SK-N-SH (cell line): ENCODE data around the gene VAMP3.

Source experiments
- CTCF ChIP-seq: fragments of 200-600 bp; sonication (generic); IDR thresholded peaks from 2 replicates; pipeline ENCODE4 v1.6.1; 2017; ENCODE audit warnings: antibody characterized with exemption, mild to moderate bottlenecking, moderate library complexity
- EP300 ChIP-seq, 2 experiments: IDR thresholded peaks; 2 replicates each; pipeline versions ENCODE4 v1.4.0 to v1.6.1; 2012; ENCODE audit warnings: borderline replicate concordance in 1 of 2, low read depth in 1 of 2, low read length in 1 of 2
- EZH2phosphoT487 ChIP-seq: fragments of 200-600 bp; sonication (generic); IDR thresholded peaks from 2 replicates; pipeline ENCODE4 v1.6.1; 2017; ENCODE audit warnings: low read depth, mixed run types, mild to moderate bottlenecking, antibody characterized with exemption, moderate library complexity, borderline replicate concordance
- FOXJ3 ChIP-seq: sonication (generic); formaldehyde crosslinking; IDR thresholded peaks from 2 replicates; pipeline ENCODE4 v1.5.1; 2020; ENCODE audit warnings: mild to moderate bottlenecking, missing genetic modification reagents
- GATA2 ChIP-seq: sonication (generic); formaldehyde crosslinking; IDR thresholded peaks from 2 replicates; pipeline ENCODE4 v1.5.0; 2020; ENCODE audit warnings: mild to moderate bottlenecking, missing genetic modification reagents
- JUND ChIP-seq: IDR thresholded peaks from 2 replicates; pipeline ENCODE4 v1.4.0; 2012
- MAX ChIP-seq: IDR thresholded peaks from 2 replicates; pipeline ENCODE4 v1.4.0; 2012; ENCODE audit warnings: low read depth
- MXI1 ChIP-seq: IDR thresholded peaks from 2 replicates; pipeline ENCODE4 v1.6.1; 2012; ENCODE audit warnings: mild to moderate bottlenecking, low read depth, low read length, improper control_type of control experiment
- RAD21 ChIP-seq: IDR thresholded peaks from 2 replicates; pipeline ENCODE4 v1.6.1; 2012; ENCODE audit warnings: mild to moderate bottlenecking, low read length
- SIN3A ChIP-seq: IDR thresholded peaks from 2 replicates; pipeline ENCODE4 v1.6.1; 2012; ENCODE audit warnings: low read depth, mild to moderate bottlenecking, low read length, moderate library complexity, borderline replicate concordance
- TCF12 ChIP-seq: IDR thresholded peaks from 2 replicates; pipeline ENCODE4 v1.4.0; 2012
- TEAD4 ChIP-seq: IDR thresholded peaks from 2 replicates; pipeline ENCODE4 v1.4.0; 2012; ENCODE audit warnings: mild to moderate bottlenecking, borderline replicate concordance; ENCODE audit not compliant: insufficient read depth
- USF2 ChIP-seq: fragments of 150-350 bp; IDR thresholded peaks from 2 replicates; pipeline ENCODE4 v1.6.1; 2017; ENCODE audit warnings: antibody characterized with exemption, low read length, low read depth, borderline replicate concordance
- ZBTB33 ChIP-seq: IDR thresholded peaks from 2 replicates; pipeline ENCODE4 v1.4.0; 2012; ENCODE audit warnings: low read depth, borderline replicate concordance

- TF ChIP-seq CTCF (no peak), FOXJ3 (CRISPR knock-in tag) (no peak), JUND (no peak), MXI1 (no peak), EP300 (IDR thresholded peaks at IDR 0.05; ENCODE audit: borderline replicate concordance in 1 of 2, low read depth in 1 of 2, low read length in 1 of 2) (no peak), TCF12 (no peak), MAX (no peak), ZBTB33 (no peak), RAD21 (no peak), GATA2 (CRISPR knock-in tag) (no peak), EZH2phosphoT487 (no peak), USF2 (no peak), TEAD4 (no peak), SIN3A (no peak)
These were observed 10.9 kb downstream of the VAMP3 start for GRCh38 chr1:7781923-7782495.
